ENCODE results near the gene PLOD3.

Gene PLOD3

Small RNAs within 50 kb of the gene (small RNA-seq; reads per million reads assigned to genes)
- gene MIR4653 (ENCODE audit: low read depth), result 0.86 reads per million

Data from mesenchymal stem cell (in vitro differentiated cells and primary cell).